GM12892 (cell line): ENCODE data around the gene PRDM10.

Source experiments
- POLR2A ChIP-seq: IDR thresholded peaks from 2 replicates; pipeline ENCODE4 v1.6.1; 2011; ENCODE audit warnings: low read depth, low read length, control low read depth
- POLR2AphosphoS5 ChIP-seq: IDR thresholded peaks from 2 replicates; pipeline ENCODE4 v1.6.1; 2011; ENCODE audit warnings: low read depth, low read length, control low read depth
- TAF1 ChIP-seq: IDR thresholded peaks from 2 replicates; pipeline ENCODE4 v1.6.1; 2011; ENCODE audit warnings: low read depth, mild to moderate bottlenecking, control low read depth, low read length, borderline replicate concordance

- peak; percentile 78 for TF ChIP-seq POLR2A
- TF ChIP-seq POLR2AphosphoS5 = peak; percentile 65; the same call in 1 of the 2 replicates
- TF ChIP-seq TAF1 = peak; percentile 84; the same call in 1 of the 2 replicates
These were observed at the start of gene PRDM10 for GRCh38 chr11:130002352-130002845.
